Keratinocyte (primary cell): ENCODE data around the gene STAB2. TPM values are rescaled to one million over a fixed set of nuclear protein-coding genes. Genes with fewer than 3 reads are reported as not detected.

Experiments used
- DNase-seq: peaks from one replicate; pipeline ENCODE4 v3.0.0-alpha.2; 2011; ENCODE audit warnings: low read depth, missing footprints, low spot score
- FAIRE-seq: peaks from 2 replicates; lab custom pipeline; 2011; peaks lifted over from hg19 to GRCh38; lab: Jason Lieb, UNC
- H2AFZ ChIP-seq: 2 replicates; pipeline ENCODE4 v1.6.0; 2012; ENCODE audit warnings: low read length, control low read depth, inconsistent platforms; ENCODE audit not compliant: control insufficient read depth
- H3K27ac ChIP-seq: 2 replicates; pipeline ENCODE4 v1.5.1; 2011; ENCODE audit warnings: low read length; ENCODE audit not compliant: control insufficient read depth, insufficient read depth
- H3K27me3 ChIP-seq: 3 replicates; pipeline ENCODE4 v1.6.0; 2011; ENCODE audit warnings: low read length; ENCODE audit not compliant: control insufficient read depth, insufficient read depth; ENCODE audit errors: extremely low read depth
- H3K36me3 ChIP-seq, 2 experiments: 2 replicates in 1 of 2; 3 replicates in 1 of 2; pipeline ENCODE4 v1.5.1; 2011; ENCODE audit warnings: low read length in 2 of 2, mild to moderate bottlenecking in 1 of 2; ENCODE audit not compliant: control insufficient read depth in 2 of 2, insufficient read depth in 2 of 2; ENCODE audit errors: extremely low read depth in 1 of 2
- H3K4me1 ChIP-seq: 3 replicates; pipeline ENCODE4 v1.5.1; 2011; ENCODE audit warnings: low read length; ENCODE audit not compliant: control insufficient read depth, insufficient read depth; ENCODE audit errors: extremely low read depth
- H3K4me2 ChIP-seq: 3 replicates; pipeline ENCODE4 v1.6.0; 2011; ENCODE audit warnings: low read depth, low read length; ENCODE audit not compliant: control insufficient read depth, insufficient read depth; ENCODE audit errors: extremely low read depth
- H3K4me3 ChIP-seq, 3 experiments: fragments of 200-600 bp in 1 of 3; sonication (generic) in 1 of 3; 2 replicates in 2 of 3; 3 replicates in 1 of 3; pipeline ENCODE4 v1.5.1; 2011 to 2016; ENCODE audit warnings: low read length in 3 of 3, mild to moderate bottlenecking in 3 of 3, control low read depth in 2 of 3, inconsistent platforms in 1 of 3, low read depth in 1 of 3, mixed read lengths in 1 of 3, mixed run types in 1 of 3, moderate library complexity in 1 of 3; ENCODE audit not compliant: control insufficient read depth in 2 of 3, insufficient read depth in 2 of 3; ENCODE audit errors: extremely low read depth in 1 of 3
- H3K79me2 ChIP-seq: 2 replicates; pipeline ENCODE4 v1.6.0; 2012; ENCODE audit warnings: low read length; ENCODE audit not compliant: control insufficient read depth, insufficient read depth
- H3K9ac ChIP-seq: 3 replicates; pipeline ENCODE4 v1.6.0; 2011; ENCODE audit warnings: low read length; ENCODE audit not compliant: control insufficient read depth, insufficient read depth; ENCODE audit errors: extremely low read depth
- H3K9me1 ChIP-seq: 3 replicates; pipeline ENCODE4 v1.6.0; 2011; ENCODE audit warnings: low read length; ENCODE audit not compliant: control insufficient read depth, insufficient read depth; ENCODE audit errors: extremely low read depth
- H3K9me3 ChIP-seq: 2 replicates; pipeline ENCODE4 v1.5.1; 2012; ENCODE audit warnings: low read depth, low read length; ENCODE audit not compliant: control insufficient read depth
- H4K20me1 ChIP-seq: 3 replicates; pipeline ENCODE4 v1.6.0; 2011; ENCODE audit warnings: low read length; ENCODE audit not compliant: control insufficient read depth, insufficient read depth; ENCODE audit errors: extremely low read depth
- CTCF ChIP-seq, 3 experiments: IDR thresholded peaks in 1 of 3; conservative IDR thresholded peaks in 1 of 3; optimal IDR thresholded peaks in 1 of 3; 2 replicates in 2 of 3; 3 replicates in 1 of 3; pipeline versions ENCODE3 to v1.5.1; 2011; ENCODE audit warnings: low read length in 3 of 3, mild to moderate bottlenecking in 3 of 3, moderate library complexity in 2 of 3, control low read depth in 1 of 3, inconsistent platforms in 1 of 3; ENCODE audit not compliant: insufficient read depth in 2 of 3; ENCODE audit errors: extremely low read depth in 1 of 3
- EZH2 ChIP-seq: IDR thresholded peaks from one replicate; pipeline ENCODE4 v1.6.1; 2012; ENCODE audit warnings: inconsistent platforms, mild to moderate bottlenecking, low read length, moderate library complexity
- dilution Hi-C: fragments of 300-500 bp; cut with MboI; formaldehyde crosslinking; loops from one replicate; pipeline ENCODE4 v1.7.0; 2020; ENCODE audit warnings: low sequenced_read_pairs; ENCODE audit not compliant: extremely low pct_ligation_motif_present
- polyA plus RNA-seq, 5 experiments: library from polyadenylated mRNA; depleted of rRNA in 3 of 5; stranded (reverse) in 3 of 5; stranded (forward) in 1 of 5; unstranded in 1 of 5; fragments of >200 nt; gene quantifications; 1 replicate in 1 of 5; 2 replicates in 3 of 5; 3 replicates in 1 of 5; pipeline versions ENCODE4 v1.2.1 to v1.2.3, GENCODE V29; 2011 to 2012; ENCODE audit warnings: missing spikeins in 2 of 5, low read depth in 1 of 5, low replicate concordance in 1 of 5

STAB2 gene
- polyA plus RNA-seq, 1 donor (not counting 4 experiments of a cell fraction or from before 2014, with no cell fraction given), result not detected

- no peaks in the 10 kb centered on the region for H4K20me1 ChIP-seq
- no peaks in the 10 kb centered on the region for H3K9me3 ChIP-seq
- no peak overlapping the region for H2AFZ ChIP-seq
- no peaks in the 10 kb centered on the region for H3K9me1 ChIP-seq
- no peak overlapping the region for H3K9ac ChIP-seq
- no peak overlapping the region for H3K27ac ChIP-seq
- no peak for TF ChIP-seq CTCF (optimal IDR thresholded peaks at IDR 0.05 in 1 of 3, IDR thresholded peaks at IDR 0.05 in 1 of 3, conservative IDR thresholded peaks at IDR 0.05 in 1 of 3; ENCODE audit: extremely low read depth in 1 of 3, insufficient read depth in 2 of 3, low read length in 3 of 3)
- no peak for TF ChIP-seq EZH2
- dilution Hi-C loops, result no loop called here
- no peak overlapping the region for H3K4me3 ChIP-seq
- H3K79me2 ChIP-seq, result no peaks in the 10 kb centered on the region
- FAIRE-seq (no peak), DNase-seq (no peak)
- H3K36me3 ChIP-seq, result no peaks in the 10 kb centered on the region
- H3K4me1 ChIP-seq, result peaks cover 6% of the 10 kb centered on the region
- H3K4me2 ChIP-seq, result no peak overlapping the region
- no peaks in the 10 kb centered on the region for H3K27me3 ChIP-seq
Measured at GRCh38 chr12:103540319-103540718, 46.8 kb upstream of the STAB2 start.

- H3K79me2 ChIP-seq, result no peaks in the 10 kb centered on the region
- H4K20me1 ChIP-seq, result no peaks in the 10 kb centered on the region
- H3K4me2 ChIP-seq, result no peak overlapping the region
- H3K4me1 ChIP-seq, result peaks cover 6% of the 10 kb centered on the region
- no peak overlapping the region for H2AFZ ChIP-seq
- TF ChIP-seq CTCF (optimal IDR thresholded peaks at IDR 0.05 in 1 of 3, IDR thresholded peaks at IDR 0.05 in 1 of 3, conservative IDR thresholded peaks at IDR 0.05 in 1 of 3; ENCODE audit: extremely low read depth in 1 of 3, insufficient read depth in 2 of 3, low read length in 3 of 3) (no peak), EZH2 (no peak)
- FAIRE-seq (no peak), DNase-seq (no peak)
- no peaks in the 10 kb centered on the region for H3K27me3 ChIP-seq
- no peaks in the 10 kb centered on the region for H3K9me3 ChIP-seq
- dilution Hi-C loops, result no loop called here
- H3K4me3 ChIP-seq, result no peak overlapping the region
- no peak overlapping the region for H3K9ac ChIP-seq
- H3K9me1 ChIP-seq, result no peaks in the 10 kb centered on the region
- H3K27ac ChIP-seq, result no peak overlapping the region
- no peaks in the 10 kb centered on the region for H3K36me3 ChIP-seq
Measured at GRCh38 chr12:103542078-103542477, 45.0 kb upstream of the STAB2 start.
